ENCODE results near the gene POLDIP3.

POLDIP3 gene

DNA sequence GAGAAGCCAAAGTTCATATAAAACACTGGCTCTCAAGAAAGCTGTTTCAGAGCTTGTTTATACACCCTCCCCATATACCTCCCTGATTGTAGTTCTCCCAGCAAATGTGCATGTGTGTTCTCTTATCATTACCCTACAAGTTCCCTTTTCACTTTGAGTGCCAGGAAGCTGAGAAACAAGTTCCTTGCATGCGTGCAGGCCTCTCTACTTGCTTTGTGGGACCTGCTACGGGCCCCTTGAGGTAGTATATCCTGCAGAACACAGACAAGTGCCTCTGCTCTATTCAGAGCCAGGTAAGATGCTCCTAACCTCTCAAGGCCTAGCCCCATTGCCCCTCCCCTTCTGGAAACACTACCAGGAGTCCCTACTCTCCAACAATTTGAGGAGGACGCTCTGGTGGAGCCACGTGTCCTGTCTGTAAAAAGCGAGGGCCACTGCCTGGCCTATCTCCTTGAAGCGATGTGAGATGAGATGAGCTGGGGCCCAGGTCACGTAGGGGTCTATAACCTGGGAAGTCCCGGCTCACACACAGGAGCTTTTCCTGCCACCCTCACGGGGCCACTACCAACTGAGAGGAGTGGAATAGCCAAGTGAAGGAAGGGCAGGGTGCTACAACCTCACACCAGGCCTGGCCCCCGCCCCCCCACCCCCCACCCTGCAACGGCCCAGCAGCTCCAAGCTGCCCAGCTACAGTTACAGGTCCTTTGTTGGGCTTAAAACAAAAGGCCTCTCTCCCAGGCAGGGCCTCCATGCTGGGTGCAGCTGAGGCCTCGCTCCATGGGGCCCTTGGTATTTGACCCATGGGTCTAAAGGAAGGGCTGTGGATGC is 28.3 kb upstream of the POLDIP3 start:
- no peak for DNase-seq (ENCODE audit: low read depth, low spot score)

- no peak for DNase-seq (ENCODE audit: low read depth, low spot score)
Observed at GRCh38 chr22:42641801-42642413, 27.2 kb upstream of the POLDIP3 start.

DNA sequence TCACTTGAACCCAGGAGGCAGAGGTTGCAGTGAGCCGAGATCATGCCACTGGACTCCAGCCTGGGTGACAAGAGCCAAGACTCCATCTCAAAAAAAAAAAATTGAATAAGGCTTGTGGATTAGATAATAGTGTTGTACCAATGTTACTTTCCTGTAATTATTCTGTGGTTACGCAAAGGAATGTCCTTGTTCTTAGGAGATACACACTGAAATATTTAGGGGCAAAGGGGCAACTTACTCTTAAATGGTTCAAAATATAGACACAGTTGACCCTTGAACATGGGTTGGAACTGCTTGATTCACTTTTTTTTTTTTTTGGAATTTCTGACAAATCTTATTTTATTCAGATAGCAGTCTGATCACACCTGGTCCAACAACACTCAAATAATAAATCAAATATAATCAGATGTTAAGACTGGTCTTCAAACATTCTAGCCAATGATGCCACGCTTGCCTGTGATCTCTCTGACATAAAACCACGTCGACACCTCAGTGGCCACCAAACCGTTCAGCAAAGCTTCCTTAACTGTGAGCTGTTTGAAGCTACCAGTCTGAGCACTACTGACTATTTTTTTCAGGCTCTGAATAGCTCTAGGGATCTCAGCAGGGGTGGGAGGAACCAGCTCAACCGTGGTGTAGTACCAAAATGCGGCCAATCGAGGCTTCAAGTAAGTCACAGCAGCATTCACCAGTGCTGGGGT is 25.0 kb upstream of the POLDIP3 start:
- no peak for DNase-seq (ENCODE audit: low read depth, low spot score)

GRCh38 chr22:42637555-42637954 is 22.9 kb upstream of the POLDIP3 start:
- DNase-seq (ENCODE audit: low read depth, low spot score) = no peak

DNA sequence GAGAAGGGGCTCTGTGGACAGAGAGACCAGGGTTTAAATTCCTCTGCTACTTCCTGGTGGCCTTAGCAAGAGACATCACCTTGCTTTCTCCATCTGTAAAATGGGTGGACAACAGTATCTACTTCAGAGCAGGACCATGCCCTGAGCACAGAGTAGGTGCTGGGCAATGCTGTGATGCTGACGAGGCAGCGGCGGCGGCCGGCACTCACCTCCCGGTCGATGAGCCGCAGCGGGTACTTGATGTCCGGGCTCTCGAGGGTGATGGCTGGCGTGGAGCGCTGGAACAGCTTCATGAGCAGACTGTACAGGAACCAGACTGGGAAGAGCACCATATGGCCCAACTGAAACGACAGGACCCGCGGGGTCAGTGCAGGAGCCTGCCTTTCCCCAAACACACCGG is 21.8 kb upstream of the POLDIP3 start:
- DNase-seq (ENCODE audit: low read depth, low spot score) = no peak

DNA sequence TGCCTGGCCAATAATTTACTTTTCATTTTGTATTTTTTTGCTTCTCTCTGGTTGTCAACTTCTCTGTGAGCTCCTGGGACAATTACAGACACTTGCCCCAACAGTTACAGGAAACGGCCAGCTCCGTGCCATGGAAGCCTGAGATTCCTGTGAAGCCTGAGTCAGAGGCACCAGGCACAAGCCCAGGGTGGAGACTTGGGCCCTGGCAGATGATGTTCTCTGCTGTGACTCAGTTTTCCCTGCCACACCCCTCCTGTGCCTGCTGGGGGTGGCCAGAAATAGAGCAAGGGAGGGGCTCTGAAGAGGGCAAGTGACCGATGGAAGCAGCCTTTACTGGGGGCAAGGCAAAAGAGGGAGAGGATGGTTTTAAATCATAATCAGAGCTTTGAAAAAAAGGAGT is 20.8 kb upstream of the POLDIP3 start:
- DNase-seq (ENCODE audit: low read depth, low spot score) = no peak

DNA sequence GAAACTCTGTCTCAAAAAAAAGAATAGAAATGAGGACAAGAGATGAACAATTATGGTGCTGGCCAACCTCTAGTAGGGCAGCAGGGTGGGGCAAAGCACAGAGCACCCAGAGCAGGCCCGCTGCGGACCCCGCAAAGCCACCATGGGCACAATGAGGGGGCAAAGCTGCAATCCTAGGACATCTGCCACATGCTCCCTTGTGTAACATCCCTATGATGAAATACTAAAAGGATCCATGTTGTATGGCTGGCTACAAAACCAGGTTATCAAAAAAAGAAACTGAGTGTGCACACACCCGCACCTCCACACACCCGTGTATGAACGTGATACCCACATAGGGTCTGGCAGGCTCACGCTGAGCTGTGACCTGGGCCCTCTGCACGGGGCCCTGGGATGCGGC is 18.3 kb upstream of the POLDIP3 start:
- DNase-seq (ENCODE audit: low read depth, low spot score) = no peak

GRCh38 chr22:42632096-42632495 is 17.4 kb upstream of the POLDIP3 start:
- no peak for DNase-seq (ENCODE audit: low read depth, low spot score)

DNA sequence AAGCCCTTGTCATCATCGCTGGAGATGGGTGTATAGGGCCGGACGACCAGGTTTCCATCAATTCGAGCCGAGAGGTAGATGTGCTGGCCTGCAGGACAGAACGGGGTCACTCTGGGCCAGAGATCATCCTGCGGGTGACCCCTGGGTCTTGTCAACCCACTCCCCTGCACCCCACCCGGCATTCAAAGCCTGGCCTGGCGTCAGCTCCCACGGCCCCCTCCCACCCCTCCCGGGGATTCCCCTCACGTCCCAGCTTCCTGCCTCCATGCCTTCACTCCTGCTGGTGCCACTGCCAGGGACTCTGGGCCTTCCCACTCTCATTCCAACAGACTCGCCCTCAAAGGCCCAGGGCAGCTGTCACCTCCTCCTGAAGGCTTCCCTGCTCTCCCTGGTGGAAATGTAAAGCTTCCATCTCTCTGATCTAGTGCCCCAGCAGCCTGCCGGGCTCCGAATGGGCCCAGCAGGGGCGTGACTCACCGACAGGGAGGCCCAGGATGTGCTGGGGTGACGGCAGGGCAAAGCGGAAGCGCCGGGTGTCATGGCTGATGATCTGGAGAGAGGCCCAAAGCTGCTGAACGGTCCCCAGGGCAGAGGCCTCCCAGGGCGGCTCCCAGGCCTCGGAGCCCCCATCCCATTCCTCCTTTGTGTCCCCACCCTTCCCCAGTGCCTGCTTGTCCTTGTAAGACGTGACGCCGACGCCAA is 16.4 kb upstream of the POLDIP3 start:
- DNase-seq (ENCODE audit: low read depth, low spot score) = no peak

- DNase-seq (ENCODE audit: low read depth, low spot score) = no peak
Observed at GRCh38 chr22:42630211-42630610, 15.5 kb upstream of the POLDIP3 start.

DNA sequence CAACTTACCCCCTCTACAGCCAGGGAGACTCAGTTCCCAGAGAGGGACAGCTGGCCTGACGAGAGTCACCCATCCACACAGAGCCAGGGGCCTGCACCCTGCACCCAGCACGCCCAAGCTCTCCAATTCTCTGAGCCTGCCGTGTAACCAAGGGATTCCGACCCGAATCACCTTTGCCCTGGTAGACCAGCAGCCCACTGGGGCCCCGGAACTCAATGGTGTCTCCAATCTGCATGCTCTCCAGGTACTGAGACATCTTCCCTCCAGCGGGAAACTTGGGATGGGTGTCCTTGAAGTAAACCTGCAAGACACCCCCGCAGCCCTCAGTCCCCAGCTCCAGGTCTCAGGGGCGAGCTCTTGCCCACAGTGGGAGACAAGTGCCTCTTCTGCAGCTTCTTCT is 13.3 kb upstream of the POLDIP3 start:
- no peak for DNase-seq (ENCODE audit: low read depth, low spot score)

DNA sequence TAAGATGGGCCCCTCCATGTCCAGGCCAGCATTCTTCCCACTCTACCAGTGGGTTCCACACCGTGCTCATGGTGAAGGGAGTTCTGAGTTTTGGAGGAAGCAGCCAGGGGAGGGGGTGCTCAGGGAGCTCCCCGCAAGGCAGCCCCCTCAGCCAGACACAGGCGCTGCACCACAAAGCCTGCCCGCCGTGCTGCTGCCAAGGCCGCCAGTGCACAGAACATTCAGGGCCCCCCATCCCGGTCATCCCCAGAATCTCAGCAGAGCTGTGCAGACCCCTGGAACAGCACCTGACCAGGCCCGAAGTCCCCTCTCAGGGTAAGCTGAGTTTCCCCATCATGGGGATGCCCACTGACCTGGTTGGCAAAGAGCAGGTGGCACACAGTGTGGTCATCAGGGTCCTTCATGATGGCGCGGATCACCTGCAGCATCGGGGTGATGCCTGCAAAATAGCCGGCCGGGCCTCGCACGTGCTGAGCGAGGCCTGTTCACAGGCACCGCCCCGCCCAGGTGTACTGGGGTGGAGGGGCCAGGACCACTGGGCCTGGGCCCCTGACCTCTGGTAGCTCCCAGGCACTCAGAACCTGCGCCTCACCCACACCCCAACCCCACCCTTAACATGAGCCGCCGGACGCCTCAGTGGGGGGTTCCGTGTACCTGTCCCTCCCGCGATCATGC is 12.4 kb upstream of the POLDIP3 start:
- no peak for DNase-seq (ENCODE audit: low read depth, low spot score)

- DNase-seq (ENCODE audit: low read depth, low spot score) = no peak
Observed at GRCh38 chr22:42626431-42626830, 11.7 kb upstream of the POLDIP3 start.

GRCh38 chr22:42625416-42625815 is 10.7 kb upstream of the POLDIP3 start:
- no peak for DNase-seq (ENCODE audit: low read depth, low spot score)

DNA sequence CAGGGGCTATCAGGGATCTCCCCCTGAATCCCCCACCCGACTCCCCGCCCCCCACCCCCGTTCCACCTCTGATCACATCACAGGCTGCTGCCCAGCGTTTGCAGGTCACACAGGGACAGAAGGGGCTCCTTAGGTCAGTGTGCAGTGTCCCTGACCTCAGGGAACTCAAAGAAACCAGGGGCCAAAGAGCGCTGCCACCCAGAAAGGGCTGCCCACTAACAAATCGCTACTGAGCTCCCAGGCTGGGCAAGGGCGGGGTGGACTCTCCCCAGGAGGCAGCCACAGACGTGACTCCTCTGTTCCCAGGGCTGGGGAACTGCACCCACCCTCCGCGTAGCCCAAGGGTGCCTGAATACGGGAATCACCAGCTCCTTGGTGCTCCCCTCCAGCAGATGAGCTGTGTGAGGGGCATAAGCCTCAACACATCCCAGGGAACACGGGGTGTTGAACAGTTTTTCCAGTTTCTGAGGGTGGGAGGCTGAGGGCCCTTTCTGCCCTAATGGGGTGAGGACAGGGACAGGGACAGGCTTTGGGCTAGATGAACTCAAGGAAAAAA is 9.9 kb upstream of the POLDIP3 start:
- no peak for DNase-seq (ENCODE audit: low read depth, low spot score)

DNA sequence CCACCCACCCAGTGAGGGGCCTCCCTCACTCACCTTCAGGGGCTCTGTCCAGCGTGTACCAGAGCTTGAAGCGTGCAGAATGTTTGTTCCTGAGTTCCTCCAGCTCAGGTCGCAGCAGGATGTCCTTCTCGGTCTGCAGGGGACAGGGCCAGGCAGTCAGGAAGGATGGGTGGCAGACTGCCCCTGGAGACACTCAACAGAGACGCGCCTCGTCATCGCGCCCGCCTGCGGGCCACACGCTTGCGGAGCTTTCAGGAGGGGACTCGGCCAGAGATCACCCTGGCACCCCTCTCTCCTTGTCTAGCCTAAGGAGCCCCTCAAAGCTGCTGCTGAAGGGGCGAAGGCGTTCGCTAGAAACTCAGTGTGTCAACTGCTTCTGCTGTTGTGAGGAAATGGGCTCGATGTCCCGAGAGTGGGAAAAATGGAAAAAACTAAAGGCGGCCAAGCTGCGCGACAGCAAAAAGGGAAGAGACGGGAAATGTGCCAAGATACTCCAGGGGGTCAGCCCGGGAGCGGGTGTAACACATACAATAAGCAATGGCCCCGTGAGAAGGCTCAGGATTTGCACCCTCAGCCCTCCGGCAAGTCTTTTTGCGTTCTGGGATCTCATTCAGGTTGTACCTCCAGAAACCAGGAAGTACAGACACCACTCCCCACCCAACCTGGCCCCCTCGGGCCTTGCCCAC is 9.2 kb upstream of the POLDIP3 start:
- DNase-seq (ENCODE audit: low read depth, low spot score) = no peak

GRCh38 chr22:42623301-42623751 is 8.6 kb upstream of the POLDIP3 start:
- no peak for DNase-seq (ENCODE audit: low read depth, low spot score)

GRCh38 chr22:42622061-42622710 is 7.5 kb upstream of the POLDIP3 start:
- no peak for DNase-seq (ENCODE audit: low read depth, low spot score)

DNA sequence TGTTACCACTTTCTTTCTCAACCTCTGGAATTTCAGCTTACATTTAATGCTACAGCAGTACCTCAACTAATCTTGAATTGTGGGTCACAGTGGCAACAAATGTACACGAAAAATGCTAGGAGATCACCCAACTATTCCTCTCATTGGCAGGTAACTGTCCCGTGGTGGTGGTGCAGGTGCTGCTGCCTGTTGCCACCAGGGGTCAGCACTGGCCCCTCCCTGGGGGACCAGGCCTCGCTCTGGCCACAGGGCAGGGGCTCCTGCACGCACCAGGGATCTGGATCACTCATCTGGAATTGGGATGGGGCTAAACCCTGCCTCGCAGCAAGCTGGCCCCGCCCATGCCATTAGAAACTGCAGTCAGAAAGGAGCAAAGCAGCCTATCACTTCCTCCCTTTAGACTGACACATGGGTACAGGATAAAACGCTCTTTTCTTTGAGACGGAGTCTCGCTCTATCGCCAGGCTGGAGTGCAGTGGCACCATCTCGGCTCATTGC is 6.9 kb upstream of the POLDIP3 start:
- DNase-seq (ENCODE audit: low read depth, low spot score) = no peak

- DNase-seq (ENCODE audit: low read depth, low spot score) = no peak
Observed at GRCh38 chr22:42620084-42620483, 5.4 kb upstream of the POLDIP3 start.
